H1 (cell line): ENCODE data around the gene TMEM54.

Source experiments
- CHD2 ChIP-seq: IDR thresholded peaks from 2 replicates; pipeline ENCODE4 v1.6.1; 2012; ENCODE audit warnings: low read length, improper control_type of control experiment
- CTCF ChIP-seq, 3 experiments: IDR thresholded peaks; 1 replicate in 2 of 3; 2 replicates in 1 of 3; pipeline versions ENCODE4 v1.5.1 to v1.6.1; 2011; ENCODE audit warnings: low read length in 3 of 3, mild to moderate bottlenecking in 3 of 3, inconsistent platforms in 2 of 3, low read depth in 1 of 3, moderate library complexity in 1 of 3; ENCODE audit not compliant: insufficient read depth in 1 of 3; ENCODE audit errors: control extremely low read depth in 1 of 3
- EZH2 ChIP-seq: fragments of 200-600 bp; sonication (generic); IDR thresholded peaks from 2 replicates; pipeline ENCODE4 v1.7.1; 2012; ENCODE audit warnings: low read depth, mild to moderate bottlenecking, moderate library complexity, low read length, inconsistent platforms; ENCODE audit not compliant: severe bottlenecking
- GABPA ChIP-seq: IDR thresholded peaks from 2 replicates; pipeline ENCODE4 v1.6.1; 2011; ENCODE audit warnings: mild to moderate bottlenecking, low read length, moderate library complexity, borderline replicate concordance; ENCODE audit not compliant: insufficient read depth
- NANOG ChIP-seq: IDR thresholded peaks from 2 replicates; pipeline ENCODE4 v1.6.1; 2011; ENCODE audit warnings: low read length, low read depth, mild to moderate bottlenecking, inconsistent platforms; ENCODE audit not compliant: insufficient read depth, poor library complexity, severe bottlenecking
- PHF8 ChIP-seq: fragments of 200-600 bp; sonication (generic); conservative IDR thresholded peaks from 2 replicates; pipeline ENCODE4 v1.7.1; 2012; ENCODE audit warnings: low read depth, mild to moderate bottlenecking, inconsistent platforms, low read length, moderate library complexity
- RFX5 ChIP-seq: IDR thresholded peaks from 2 replicates; pipeline ENCODE4 v1.6.1; 2011; ENCODE audit warnings: low read depth, low read length, improper control_type of control experiment, borderline replicate concordance
- SIN3A ChIP-seq, 2 experiments: IDR thresholded peaks in 1 of 2; conservative IDR thresholded peaks in 1 of 2; 2 replicates each; pipeline ENCODE4 v1.6.1; 2011 to 2012; ENCODE audit warnings: low read length in 2 of 2, improper control_type of control experiment in 1 of 2, low read depth in 1 of 2, mild to moderate bottlenecking in 1 of 2
- SP2 ChIP-seq: IDR thresholded peaks from 2 replicates; pipeline ENCODE4 v1.6.1; 2012; ENCODE audit warnings: mild to moderate bottlenecking, low read length, inconsistent platforms
- TAF1 ChIP-seq: IDR thresholded peaks from 2 replicates; pipeline ENCODE4 v1.6.1; 2011; ENCODE audit warnings: mild to moderate bottlenecking, low read depth, low read length
- USF2 ChIP-seq: IDR thresholded peaks from 2 replicates; pipeline ENCODE4 v1.6.1; 2011; ENCODE audit warnings: low read length, improper control_type of control experiment

GRCh38 chr1:32883338-32884031, 17.7 kb downstream of the TMEM54 start:
- no peak for TF ChIP-seq GABPA
- TF ChIP-seq NANOG = no peak
- TF ChIP-seq PHF8 = no peak
- TF ChIP-seq CHD2 = no peak
- no peak for TF ChIP-seq RFX5
- no peak for TF ChIP-seq CTCF (IDR thresholded peaks at IDR 0.05; ENCODE audit: control extremely low read depth in 1 of 3, insufficient read depth in 1 of 3, low read depth in 1 of 3, low read length in 3 of 3)
- TF ChIP-seq TAF1 = no peak
- TF ChIP-seq SIN3A (conservative IDR thresholded peaks at IDR 0.05 in 1 of 2, IDR thresholded peaks at IDR 0.05 in 1 of 2; ENCODE audit: low read depth in 1 of 2, low read length in 2 of 2) = no peak
- no peak for TF ChIP-seq SP2
- TF ChIP-seq EZH2 = no peak
- no peak for TF ChIP-seq USF2
